WI38 (cell line): Measurements from ENCODE around the gene BORCS5.
A peak's percentile ranks its signal among the peaks of the same experiment; 100 is the strongest.

ENCODE experiments used
- H3K4me3 ChIP-seq: 2 replicates; pipeline ENCODE4 v1.5.1; 2011; ENCODE audit warnings: low read depth, mild to moderate bottlenecking, control low read depth, low read length
- TF ChIP-seq, protein P1 (sequence below): IDR thresholded peaks from 2 replicates; pipeline ENCODE4 v1.5.1; 2012; ENCODE audit warnings: low read depth, mild to moderate bottlenecking, control low read depth, low read length

Gene BORCS5

DNA sequence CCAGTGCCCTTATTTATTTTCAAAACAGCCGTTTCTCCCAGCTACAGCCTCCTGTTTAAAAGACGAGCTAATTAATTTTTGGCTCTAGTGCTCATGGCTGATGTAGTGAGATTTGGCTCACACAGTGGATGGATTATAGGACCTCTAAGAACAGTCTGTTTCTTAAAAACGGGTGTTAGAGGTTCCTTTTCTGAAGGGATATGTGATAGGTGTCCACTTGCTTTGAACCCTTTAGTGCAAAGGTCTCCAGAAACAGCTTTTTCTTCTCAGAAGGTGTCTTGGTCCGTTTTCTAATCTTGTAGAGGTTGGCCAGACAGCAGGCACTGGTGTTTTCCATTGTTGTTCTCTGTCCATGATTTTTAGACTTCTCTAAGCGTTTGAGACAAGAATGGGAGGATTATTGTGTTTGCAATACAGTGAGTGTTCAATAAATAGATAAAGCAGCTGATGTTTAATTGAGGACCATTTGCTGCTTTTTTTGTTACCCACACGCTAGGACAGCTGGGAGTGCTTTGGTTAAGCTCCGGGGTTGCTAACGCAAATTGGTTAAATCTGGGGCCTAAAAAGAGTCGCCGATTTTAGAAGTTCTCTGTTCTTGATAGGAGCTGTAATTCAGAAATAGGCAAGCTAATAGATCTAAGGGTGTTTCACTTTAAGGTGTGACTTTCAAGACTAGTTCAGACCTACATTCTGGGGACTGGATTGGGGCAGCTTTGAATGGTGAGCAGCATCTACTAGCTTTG, 1.0 kb downstream of the BORCS5 start:
- TF ChIP-seq, protein P1, sequence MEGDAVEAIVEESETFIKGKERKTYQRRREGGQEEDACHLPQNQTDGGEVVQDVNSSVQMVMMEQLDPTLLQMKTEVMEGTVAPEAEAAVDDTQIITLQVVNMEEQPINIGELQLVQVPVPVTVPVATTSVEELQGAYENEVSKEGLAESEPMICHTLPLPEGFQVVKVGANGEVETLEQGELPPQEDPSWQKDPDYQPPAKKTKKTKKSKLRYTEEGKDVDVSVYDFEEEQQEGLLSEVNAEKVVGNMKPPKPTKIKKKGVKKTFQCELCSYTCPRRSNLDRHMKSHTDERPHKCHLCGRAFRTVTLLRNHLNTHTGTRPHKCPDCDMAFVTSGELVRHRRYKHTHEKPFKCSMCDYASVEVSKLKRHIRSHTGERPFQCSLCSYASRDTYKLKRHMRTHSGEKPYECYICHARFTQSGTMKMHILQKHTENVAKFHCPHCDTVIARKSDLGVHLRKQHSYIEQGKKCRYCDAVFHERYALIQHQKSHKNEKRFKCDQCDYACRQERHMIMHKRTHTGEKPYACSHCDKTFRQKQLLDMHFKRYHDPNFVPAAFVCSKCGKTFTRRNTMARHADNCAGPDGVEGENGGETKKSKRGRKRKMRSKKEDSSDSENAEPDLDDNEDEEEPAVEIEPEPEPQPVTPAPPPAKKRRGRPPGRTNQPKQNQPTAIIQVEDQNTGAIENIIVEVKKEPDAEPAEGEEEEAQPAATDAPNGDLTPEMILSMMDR: no peak
- peak overlapping the region; percentile 80 for H3K4me3 ChIP-seq

DNA sequence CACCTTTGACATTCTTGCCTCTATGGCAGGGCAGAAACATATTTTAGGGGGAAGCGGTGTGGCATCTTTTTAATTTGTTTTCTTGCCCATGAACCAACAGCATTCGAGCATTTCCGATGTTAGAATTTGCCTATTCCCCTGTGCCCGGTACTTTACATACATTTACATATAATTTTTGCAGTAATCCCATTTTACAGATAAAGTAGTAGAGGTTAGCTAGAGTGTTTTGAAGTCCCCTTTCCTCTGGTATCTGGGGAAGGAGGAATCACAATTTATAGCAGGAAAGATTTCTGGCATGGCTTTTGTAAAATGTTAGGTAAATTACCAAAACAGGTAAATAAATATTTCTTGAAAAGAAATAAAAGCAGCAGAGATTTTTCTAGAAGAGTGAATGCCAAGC, 1.6 kb downstream of the BORCS5 start:
- peak overlapping the region; percentile 80 for H3K4me3 ChIP-seq
- TF ChIP-seq, protein P1: no peak

DNA sequence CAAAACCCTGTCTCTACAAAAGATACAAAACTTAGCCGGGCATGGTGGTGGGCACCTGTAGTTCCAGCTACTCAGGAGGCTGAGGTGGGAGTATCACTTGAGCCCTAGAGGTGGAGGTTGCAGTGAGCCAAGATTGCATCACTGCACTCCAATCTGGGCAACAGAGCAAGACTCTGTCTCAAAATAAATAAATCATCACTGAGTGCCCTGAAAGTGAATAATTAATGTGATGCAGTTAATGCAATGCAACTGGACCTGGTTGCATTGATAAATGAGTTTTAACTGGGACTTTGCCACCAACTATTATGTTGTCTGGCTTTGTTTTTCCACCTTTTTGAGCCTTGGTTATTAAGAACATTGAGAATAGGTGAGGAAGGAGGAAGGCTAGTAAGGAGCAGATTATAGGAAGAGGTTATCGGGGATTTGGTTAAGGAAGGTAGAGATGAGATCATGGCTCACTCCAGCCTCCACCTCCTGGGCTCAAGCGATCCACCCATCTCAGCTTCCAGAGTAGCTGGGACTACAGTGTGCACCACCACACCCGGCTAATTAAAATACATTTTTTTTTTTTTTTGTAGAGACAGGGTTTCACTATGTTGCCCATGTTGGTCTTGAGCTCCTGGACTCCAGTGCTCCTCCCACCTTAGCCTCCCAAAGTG, 8.0 kb downstream of the BORCS5 start:
- TF ChIP-seq, protein P1: no peak
- no peak overlapping the region for H3K4me3 ChIP-seq

DNA sequence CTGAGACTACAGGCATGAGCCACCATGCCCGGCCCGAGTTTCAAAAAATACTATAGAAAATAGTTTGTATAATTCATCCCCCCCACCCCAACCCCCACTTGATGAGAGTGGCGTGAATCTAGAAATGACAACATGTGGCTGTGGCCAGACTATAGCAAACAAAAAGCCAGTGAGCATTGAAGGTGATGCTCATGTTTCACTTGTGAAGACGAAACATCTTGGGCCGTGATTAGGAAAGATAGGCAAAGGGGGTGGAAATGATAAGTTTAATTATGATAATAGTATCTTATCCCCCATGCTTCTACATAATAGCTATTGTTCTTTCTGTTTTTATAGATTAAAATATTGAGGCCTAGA, 8.5 kb downstream of the BORCS5 start:
- no peak overlapping the region for H3K4me3 ChIP-seq
- TF ChIP-seq, protein P1: no peak

DNA sequence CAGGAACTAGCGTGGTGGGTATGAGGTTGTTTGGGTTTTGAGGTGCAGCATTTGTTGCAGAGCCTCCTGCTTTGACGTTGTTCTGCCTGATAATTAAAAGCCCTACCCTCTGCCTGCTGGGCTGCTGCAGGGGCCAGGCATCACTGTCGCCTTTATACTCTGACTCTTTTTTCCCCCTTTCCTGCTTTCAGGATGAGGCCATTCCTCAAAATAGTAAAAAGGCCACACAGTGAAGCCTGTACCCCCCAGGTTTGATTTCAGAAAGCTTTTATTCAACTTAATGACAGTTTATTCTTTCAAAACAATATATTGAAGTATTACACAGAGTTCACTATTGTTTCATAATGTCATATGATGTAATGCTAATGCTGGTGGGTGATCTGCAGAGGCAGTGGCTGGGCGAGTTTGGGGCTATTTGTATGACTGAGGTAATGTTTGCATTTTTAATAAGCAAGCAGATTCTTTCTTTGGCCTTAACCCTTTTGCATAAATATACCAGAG, 9.1 kb downstream of the BORCS5 start:
- H3K4me3 ChIP-seq: no peak overlapping the region
- TF ChIP-seq, protein P1: no peak

DNA sequence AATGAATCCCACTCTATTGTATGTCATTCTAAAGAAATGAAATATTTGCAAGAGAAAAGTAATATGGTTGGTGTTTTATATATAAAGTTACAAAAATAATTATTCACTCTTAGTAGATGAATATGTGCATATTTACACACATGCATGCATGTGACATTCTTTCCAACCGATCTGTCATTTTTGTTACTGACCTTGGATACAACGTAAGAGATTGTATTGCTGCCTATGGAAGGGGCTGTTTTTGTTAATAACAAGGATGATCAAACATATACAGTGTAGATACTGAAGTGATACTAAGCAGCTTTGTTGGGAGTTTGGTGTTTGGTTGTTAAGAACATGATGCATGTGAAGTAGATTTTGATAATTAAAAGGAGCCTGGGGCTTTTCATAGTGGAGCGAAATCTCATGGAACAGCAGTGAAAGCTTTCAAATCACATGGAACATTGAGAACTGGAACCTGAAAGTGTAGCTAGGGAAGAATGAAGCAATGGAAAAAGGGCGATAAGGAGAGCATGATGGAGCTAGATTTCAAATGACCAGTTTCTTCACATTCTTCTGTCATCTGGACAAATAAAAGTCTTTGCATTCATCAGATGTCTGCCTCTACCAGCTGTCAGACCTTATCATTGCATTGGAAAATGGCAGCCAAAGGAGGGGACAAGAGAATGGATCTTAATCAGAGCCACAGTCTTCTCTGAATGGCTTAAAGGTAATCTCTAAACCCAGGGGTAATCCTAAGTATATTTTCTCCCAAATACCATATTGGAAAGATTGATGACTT, 10.0 kb downstream of the BORCS5 start:
- TF ChIP-seq, protein P1: no peak
- H3K4me3 ChIP-seq: no peak overlapping the region
